WTC11 (cell line): ENCODE measurements around the gene BSX. TPM values are rescaled to one million over a fixed set of nuclear protein-coding genes. Genes with fewer than 3 reads are reported as not detected.

Source experiments
- ATAC-seq: fragments of 200-7000 bp; cut with Tn5 transposase; 2 replicates; pipeline ENCODE4 v1.10.0; 2021; ENCODE audit warnings: mild to moderate bottlenecking, moderate library complexity
- CTCF ChIA-PET: fragments of 300-600 bp; sonication (Branson Sonifier 250); formaldehyde crosslinking; loops from one replicate; lab custom pipeline; 2021; ENCODE audit warnings: antibody characterized with exemption; lab: Charles Lee
- POLR2A ChIA-PET: fragments of 350-600 bp; sonication (Branson Sonifier 250); formaldehyde crosslinking; loops from one replicate; lab custom pipeline; 2021; ENCODE audit warnings: antibody characterized with exemption; lab: Charles Lee
- DNase-seq: peaks from one replicate; pipeline ENCODE4 v3.0.0; 2021; ENCODE audit warnings: low spot score
- H3K27ac Mint-ChIP-seq: 2 replicates; pipeline ENCODE4 v1.8.0; 2021; ENCODE audit warnings: mixed read lengths
- H3K27me3 Mint-ChIP-seq: 2 replicates; pipeline ENCODE4 v1.8.0; 2021; ENCODE audit warnings: low read depth, mild to moderate bottlenecking, moderate library complexity, mixed read lengths
- H3K36me3 Mint-ChIP-seq: 2 replicates; pipeline ENCODE4 v1.8.0; 2021; ENCODE audit warnings: mixed read lengths
- H3K4me1 Mint-ChIP-seq: 2 replicates; pipeline ENCODE4 v1.8.0; 2022; ENCODE audit warnings: mixed read lengths
- H3K4me3 Mint-ChIP-seq: 2 replicates; pipeline ENCODE4 v1.8.0; 2021; ENCODE audit warnings: mild to moderate bottlenecking, moderate library complexity, mixed read lengths
- H3K9me3 Mint-ChIP-seq: 2 replicates; pipeline ENCODE4 v1.8.0; 2021; ENCODE audit warnings: mixed read lengths
- ATF1 ChIP-seq: sonication (generic); formaldehyde crosslinking; IDR thresholded peaks from 2 replicates; pipeline ENCODE4 v1.8.1; 2023; ENCODE audit warnings: mild to moderate bottlenecking, moderate library complexity, missing genetic modification reagents
- ESRRA ChIP-seq: sonication (generic); formaldehyde crosslinking; IDR thresholded peaks from 2 replicates; pipeline ENCODE4 v1.8.1; 2022; ENCODE audit warnings: mild to moderate bottlenecking, missing genetic modification reagents, borderline replicate concordance
- FOXP1 ChIP-seq: sonication (generic); formaldehyde crosslinking; IDR thresholded peaks from 2 replicates; pipeline ENCODE4 v1.8.0; 2022; ENCODE audit warnings: missing genetic modification reagents, mild to moderate bottlenecking, moderate library complexity, borderline replicate concordance
- GABPB1 ChIP-seq: sonication (generic); formaldehyde crosslinking; IDR thresholded peaks from 2 replicates; pipeline ENCODE4 v1.8.1; 2023; ENCODE audit warnings: mild to moderate bottlenecking, missing genetic modification reagents
- GTF2I ChIP-seq: fragments of 250-450 bp; sonication (Bioruptor Pico); conservative IDR thresholded peaks from 2 replicates; pipeline ENCODE4 v1.4.0; 2021; ENCODE audit warnings: mild to moderate bottlenecking
- IRF2 ChIP-seq: sonication (generic); formaldehyde crosslinking; IDR thresholded peaks from 2 replicates; pipeline ENCODE4 v1.8.0; 2022; ENCODE audit warnings: low read depth, missing genetic modification reagents, borderline replicate concordance
- MXD4 ChIP-seq: fragments of 250-450 bp; sonication (Bioruptor Pico); IDR thresholded peaks from 2 replicates; pipeline ENCODE4 v1.8.0; 2021; ENCODE audit warnings: mild to moderate bottlenecking, moderate library complexity, borderline replicate concordance
- MYBL2 ChIP-seq: sonication (generic); formaldehyde crosslinking; IDR thresholded peaks from 2 replicates; pipeline ENCODE4 v1.8.1; 2023; ENCODE audit warnings: mild to moderate bottlenecking, moderate library complexity, missing genetic modification reagents
- NFYB ChIP-seq: sonication (generic); formaldehyde crosslinking; conservative IDR thresholded peaks from 2 replicates; pipeline ENCODE4 v1.8.0; 2022; ENCODE audit warnings: low read depth, missing genetic modification reagents
- NR2C2 ChIP-seq: sonication (generic); formaldehyde crosslinking; IDR thresholded peaks from 2 replicates; pipeline ENCODE4 v1.8.0; 2022; ENCODE audit warnings: mild to moderate bottlenecking, missing genetic modification reagents
- TEAD4 ChIP-seq: sonication (generic); formaldehyde crosslinking; IDR thresholded peaks from 2 replicates; pipeline ENCODE4 v1.8.0; 2022; ENCODE audit warnings: mild to moderate bottlenecking, missing genetic modification reagents
- total RNA-seq: library from RNA; stranded (reverse); gene quantifications from 3 replicates; pipeline ENCODE4 v1.2.3, GENCODE V29; 2021
- TF ChIP-seq, protein P1 (sequence below): fragments of 250-450 bp; sonication (Bioruptor Pico); IDR thresholded peaks from 2 replicates; pipeline ENCODE4 v2.1.2; 2022; ENCODE audit warnings: mild to moderate bottlenecking, moderate library complexity
- TF ChIP-seq, protein P2 (sequence below): sonication (generic); formaldehyde crosslinking; IDR thresholded peaks from 2 replicates; pipeline ENCODE4 v1.8.1; 2023; ENCODE audit warnings: mild to moderate bottlenecking, missing genetic modification reagents
- TF ChIP-seq, protein P3 (sequence below): fragments of 250-450 bp; sonication (Bioruptor Pico); IDR thresholded peaks from 2 replicates; pipeline ENCODE4 v1.9.0; 2021; ENCODE audit warnings: mild to moderate bottlenecking, borderline replicate concordance
- TF ChIP-seq, protein P4 (sequence below): sonication (generic); formaldehyde crosslinking; IDR thresholded peaks from 2 replicates; pipeline ENCODE4 v1.8.1; 2023; ENCODE audit warnings: mild to moderate bottlenecking, missing genetic modification reagents, borderline replicate concordance
- TF ChIP-seq, protein P5 (sequence below): sonication (generic); formaldehyde crosslinking; IDR thresholded peaks from 2 replicates; pipeline ENCODE4 v1.8.1; 2023; ENCODE audit warnings: mild to moderate bottlenecking, missing genetic modification reagents, moderate library complexity
- TF ChIP-seq, protein P6 (sequence below): sonication (generic); formaldehyde crosslinking; IDR thresholded peaks from 2 replicates; pipeline ENCODE4 v1.8.0; 2022; ENCODE audit warnings: mild to moderate bottlenecking, missing genetic modification reagents
- TF ChIP-seq, protein P7 (sequence below): sonication (generic); formaldehyde crosslinking; IDR thresholded peaks from 2 replicates; pipeline ENCODE4 v1.8.1; 2022; ENCODE audit warnings: low read depth, missing genetic modification reagents, borderline replicate concordance
- TF ChIP-seq, protein P8 (sequence below): fragments of 200-600 bp; IDR thresholded peaks from 2 replicates; pipeline ENCODE4 v1.8.0; 2022; ENCODE audit warnings: antibody characterized with exemption

The BSX gene
- total RNA-seq, 1 experiment from 2014 or later: not detected

DNA sequence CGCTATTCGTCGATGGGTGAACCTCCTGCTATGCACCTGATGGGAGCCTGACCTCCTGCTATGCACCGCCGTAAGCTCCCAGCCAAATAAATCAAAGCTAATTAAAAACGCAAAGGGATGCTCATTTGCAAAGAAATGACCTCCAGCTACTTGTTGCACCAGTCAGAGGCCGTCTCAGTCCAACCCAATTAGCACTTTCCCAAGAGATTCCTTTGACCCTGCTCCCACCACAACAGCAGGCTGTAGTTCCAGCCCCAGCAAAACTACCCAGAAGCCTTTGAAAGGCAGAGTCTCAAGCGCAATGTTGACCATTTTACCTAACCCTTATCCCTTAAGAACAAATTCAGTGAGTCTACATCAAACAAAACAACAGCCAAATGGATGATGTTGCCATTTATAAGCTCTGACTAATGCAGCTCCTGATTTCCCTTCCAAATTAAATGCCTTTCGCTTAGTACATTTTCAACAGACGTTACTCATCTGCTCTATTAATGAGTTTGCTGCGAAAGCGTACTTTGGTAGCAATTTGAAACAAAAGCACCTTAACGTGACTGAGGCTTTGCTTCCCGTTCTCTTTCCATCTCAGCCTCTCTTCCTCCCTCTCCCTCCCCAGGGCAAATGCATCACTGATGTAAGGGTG, 17.2 kb upstream of the BSX start (continued):
- TF ChIP-seq, protein P1, sequence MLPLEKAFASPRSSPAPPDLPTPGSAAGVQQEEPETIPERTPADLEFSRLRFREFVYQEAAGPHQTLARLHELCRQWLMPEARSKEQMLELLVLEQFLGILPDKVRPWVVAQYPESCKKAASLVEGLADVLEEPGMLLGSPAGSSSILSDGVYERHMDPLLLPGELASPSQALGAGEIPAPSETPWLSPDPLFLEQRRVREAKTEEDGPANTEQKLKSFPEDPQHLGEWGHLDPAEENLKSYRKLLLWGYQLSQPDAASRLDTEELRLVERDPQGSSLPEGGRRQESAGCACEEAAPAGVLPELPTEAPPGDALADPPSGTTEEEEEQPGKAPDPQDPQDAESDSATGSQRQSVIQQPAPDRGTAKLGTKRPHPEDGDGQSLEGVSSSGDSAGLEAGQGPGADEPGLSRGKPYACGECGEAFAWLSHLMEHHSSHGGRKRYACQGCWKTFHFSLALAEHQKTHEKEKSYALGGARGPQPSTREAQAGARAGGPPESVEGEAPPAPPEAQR (CRISPR knock-in tag): no peak
- TF ChIP-seq, all 79 proteins: peak for 1

DNA sequence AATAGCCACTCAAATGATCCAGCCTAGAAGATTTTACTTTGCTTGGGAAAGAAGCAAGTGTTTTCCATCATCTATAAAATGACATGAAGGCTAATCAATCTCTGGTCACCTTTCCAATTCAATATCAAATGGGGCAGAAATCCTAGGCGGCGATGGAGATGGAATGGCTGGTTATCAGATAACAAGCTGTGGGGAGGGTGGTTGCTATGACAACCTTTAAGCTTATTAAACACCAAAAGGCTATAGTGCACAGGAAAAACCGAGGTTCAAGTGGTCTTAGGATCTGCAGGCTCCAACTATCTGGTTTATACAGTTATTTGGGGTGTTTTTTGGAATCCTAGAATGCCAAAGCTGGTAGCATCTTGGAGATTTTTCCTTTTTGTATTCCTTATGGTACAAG, 13.9 kb upstream of the BSX start:
- DNase-seq (no peak), ATAC-seq (no peak)
- no peaks in the 10 kb centered on the region for H3K36me3 Mint-ChIP-seq
- no peak overlapping the region for H3K27ac Mint-ChIP-seq
- H3K9me3 Mint-ChIP-seq: no peaks in the 10 kb centered on the region
- H3K4me1 Mint-ChIP-seq: peaks cover 13% of the 10 kb centered on the region
- peaks cover 5% of the 10 kb centered on the region for H3K27me3 Mint-ChIP-seq
- ChIA-PET CTCF (interaction anchor here (2.3 kb wide), 1 partner anchor 27 kb away, joined by 7 read pairs; no protein-coding TSS in a partner anchor), POLR2A (no interaction called here)
- no peak overlapping the region for H3K4me3 Mint-ChIP-seq
- TF ChIP-seq NR2C2 (no peak), MXD4 (CRISPR knock-in tag) (no peak), TEAD4 (CRISPR knock-in tag) (no peak), ATF1 (CRISPR knock-in tag) (no peak), MYBL2 (no peak), GABPB1 (CRISPR knock-in tag) (no peak), IRF2 (CRISPR knock-in tag) (no peak), GTF2I (CRISPR knock-in tag) (no peak), NFYB (CRISPR knock-in tag) (no peak), ESRRA (no peak), FOXP1 (CRISPR knock-in tag) (no peak)
- TF ChIP-seq, protein P2, sequence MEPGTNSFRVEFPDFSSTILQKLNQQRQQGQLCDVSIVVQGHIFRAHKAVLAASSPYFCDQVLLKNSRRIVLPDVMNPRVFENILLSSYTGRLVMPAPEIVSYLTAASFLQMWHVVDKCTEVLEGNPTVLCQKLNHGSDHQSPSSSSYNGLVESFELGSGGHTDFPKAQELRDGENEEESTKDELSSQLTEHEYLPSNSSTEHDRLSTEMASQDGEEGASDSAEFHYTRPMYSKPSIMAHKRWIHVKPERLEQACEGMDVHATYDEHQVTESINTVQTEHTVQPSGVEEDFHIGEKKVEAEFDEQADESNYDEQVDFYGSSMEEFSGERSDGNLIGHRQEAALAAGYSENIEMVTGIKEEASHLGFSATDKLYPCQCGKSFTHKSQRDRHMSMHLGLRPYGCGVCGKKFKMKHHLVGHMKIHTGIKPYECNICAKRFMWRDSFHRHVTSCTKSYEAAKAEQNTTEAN: no peak
- TF ChIP-seq, protein P3, sequence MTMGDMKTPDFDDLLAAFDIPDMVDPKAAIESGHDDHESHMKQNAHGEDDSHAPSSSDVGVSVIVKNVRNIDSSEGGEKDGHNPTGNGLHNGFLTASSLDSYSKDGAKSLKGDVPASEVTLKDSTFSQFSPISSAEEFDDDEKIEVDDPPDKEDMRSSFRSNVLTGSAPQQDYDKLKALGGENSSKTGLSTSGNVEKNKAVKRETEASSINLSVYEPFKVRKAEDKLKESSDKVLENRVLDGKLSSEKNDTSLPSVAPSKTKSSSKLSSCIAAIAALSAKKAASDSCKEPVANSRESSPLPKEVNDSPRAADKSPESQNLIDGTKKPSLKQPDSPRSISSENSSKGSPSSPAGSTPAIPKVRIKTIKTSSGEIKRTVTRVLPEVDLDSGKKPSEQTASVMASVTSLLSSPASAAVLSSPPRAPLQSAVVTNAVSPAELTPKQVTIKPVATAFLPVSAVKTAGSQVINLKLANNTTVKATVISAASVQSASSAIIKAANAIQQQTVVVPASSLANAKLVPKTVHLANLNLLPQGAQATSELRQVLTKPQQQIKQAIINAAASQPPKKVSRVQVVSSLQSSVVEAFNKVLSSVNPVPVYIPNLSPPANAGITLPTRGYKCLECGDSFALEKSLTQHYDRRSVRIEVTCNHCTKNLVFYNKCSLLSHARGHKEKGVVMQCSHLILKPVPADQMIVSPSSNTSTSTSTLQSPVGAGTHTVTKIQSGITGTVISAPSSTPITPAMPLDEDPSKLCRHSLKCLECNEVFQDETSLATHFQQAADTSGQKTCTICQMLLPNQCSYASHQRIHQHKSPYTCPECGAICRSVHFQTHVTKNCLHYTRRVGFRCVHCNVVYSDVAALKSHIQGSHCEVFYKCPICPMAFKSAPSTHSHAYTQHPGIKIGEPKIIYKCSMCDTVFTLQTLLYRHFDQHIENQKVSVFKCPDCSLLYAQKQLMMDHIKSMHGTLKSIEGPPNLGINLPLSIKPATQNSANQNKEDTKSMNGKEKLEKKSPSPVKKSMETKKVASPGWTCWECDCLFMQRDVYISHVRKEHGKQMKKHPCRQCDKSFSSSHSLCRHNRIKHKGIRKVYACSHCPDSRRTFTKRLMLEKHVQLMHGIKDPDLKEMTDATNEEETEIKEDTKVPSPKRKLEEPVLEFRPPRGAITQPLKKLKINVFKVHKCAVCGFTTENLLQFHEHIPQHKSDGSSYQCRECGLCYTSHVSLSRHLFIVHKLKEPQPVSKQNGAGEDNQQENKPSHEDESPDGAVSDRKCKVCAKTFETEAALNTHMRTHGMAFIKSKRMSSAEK (CRISPR knock-in tag): no peak
- TF ChIP-seq, protein P4, sequence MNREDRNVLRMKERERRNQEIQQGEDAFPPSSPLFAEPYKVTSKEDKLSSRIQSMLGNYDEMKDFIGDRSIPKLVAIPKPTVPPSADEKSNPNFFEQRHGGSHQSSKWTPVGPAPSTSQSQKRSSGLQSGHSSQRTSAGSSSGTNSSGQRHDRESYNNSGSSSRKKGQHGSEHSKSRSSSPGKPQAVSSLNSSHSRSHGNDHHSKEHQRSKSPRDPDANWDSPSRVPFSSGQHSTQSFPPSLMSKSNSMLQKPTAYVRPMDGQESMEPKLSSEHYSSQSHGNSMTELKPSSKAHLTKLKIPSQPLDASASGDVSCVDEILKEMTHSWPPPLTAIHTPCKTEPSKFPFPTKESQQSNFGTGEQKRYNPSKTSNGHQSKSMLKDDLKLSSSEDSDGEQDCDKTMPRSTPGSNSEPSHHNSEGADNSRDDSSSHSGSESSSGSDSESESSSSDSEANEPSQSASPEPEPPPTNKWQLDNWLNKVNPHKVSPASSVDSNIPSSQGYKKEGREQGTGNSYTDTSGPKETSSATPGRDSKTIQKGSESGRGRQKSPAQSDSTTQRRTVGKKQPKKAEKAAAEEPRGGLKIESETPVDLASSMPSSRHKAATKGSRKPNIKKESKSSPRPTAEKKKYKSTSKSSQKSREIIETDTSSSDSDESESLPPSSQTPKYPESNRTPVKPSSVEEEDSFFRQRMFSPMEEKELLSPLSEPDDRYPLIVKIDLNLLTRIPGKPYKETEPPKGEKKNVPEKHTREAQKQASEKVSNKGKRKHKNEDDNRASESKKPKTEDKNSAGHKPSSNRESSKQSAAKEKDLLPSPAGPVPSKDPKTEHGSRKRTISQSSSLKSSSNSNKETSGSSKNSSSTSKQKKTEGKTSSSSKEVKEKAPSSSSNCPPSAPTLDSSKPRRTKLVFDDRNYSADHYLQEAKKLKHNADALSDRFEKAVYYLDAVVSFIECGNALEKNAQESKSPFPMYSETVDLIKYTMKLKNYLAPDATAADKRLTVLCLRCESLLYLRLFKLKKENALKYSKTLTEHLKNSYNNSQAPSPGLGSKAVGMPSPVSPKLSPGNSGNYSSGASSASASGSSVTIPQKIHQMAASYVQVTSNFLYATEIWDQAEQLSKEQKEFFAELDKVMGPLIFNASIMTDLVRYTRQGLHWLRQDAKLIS: no peak
- TF ChIP-seq, protein P5, sequence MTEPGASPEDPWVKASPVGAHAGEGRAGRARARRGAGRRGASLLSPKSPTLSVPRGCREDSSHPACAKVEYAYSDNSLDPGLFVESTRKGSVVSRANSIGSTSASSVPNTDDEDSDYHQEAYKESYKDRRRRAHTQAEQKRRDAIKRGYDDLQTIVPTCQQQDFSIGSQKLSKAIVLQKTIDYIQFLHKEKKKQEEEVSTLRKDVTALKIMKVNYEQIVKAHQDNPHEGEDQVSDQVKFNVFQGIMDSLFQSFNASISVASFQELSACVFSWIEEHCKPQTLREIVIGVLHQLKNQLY (CRISPR knock-in tag): no peak
- TF ChIP-seq, protein P6, sequence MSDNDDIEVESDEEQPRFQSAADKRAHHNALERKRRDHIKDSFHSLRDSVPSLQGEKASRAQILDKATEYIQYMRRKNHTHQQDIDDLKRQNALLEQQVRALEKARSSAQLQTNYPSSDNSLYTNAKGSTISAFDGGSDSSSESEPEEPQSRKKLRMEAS: no peak
- TF ChIP-seq, protein P7, sequence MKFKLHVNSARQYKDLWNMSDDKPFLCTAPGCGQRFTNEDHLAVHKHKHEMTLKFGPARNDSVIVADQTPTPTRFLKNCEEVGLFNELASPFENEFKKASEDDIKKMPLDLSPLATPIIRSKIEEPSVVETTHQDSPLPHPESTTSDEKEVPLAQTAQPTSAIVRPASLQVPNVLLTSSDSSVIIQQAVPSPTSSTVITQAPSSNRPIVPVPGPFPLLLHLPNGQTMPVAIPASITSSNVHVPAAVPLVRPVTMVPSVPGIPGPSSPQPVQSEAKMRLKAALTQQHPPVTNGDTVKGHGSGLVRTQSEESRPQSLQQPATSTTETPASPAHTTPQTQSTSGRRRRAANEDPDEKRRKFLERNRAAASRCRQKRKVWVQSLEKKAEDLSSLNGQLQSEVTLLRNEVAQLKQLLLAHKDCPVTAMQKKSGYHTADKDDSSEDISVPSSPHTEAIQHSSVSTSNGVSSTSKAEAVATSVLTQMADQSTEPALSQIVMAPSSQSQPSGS (CRISPR knock-in tag): no peak
- TF ChIP-seq, protein P8, sequence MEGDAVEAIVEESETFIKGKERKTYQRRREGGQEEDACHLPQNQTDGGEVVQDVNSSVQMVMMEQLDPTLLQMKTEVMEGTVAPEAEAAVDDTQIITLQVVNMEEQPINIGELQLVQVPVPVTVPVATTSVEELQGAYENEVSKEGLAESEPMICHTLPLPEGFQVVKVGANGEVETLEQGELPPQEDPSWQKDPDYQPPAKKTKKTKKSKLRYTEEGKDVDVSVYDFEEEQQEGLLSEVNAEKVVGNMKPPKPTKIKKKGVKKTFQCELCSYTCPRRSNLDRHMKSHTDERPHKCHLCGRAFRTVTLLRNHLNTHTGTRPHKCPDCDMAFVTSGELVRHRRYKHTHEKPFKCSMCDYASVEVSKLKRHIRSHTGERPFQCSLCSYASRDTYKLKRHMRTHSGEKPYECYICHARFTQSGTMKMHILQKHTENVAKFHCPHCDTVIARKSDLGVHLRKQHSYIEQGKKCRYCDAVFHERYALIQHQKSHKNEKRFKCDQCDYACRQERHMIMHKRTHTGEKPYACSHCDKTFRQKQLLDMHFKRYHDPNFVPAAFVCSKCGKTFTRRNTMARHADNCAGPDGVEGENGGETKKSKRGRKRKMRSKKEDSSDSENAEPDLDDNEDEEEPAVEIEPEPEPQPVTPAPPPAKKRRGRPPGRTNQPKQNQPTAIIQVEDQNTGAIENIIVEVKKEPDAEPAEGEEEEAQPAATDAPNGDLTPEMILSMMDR: no peak
